Lower leg skin (tissue), 4 donors: ENCODE data around the gene RASSF3. TPM values are rescaled to one million over a fixed set of nuclear protein-coding genes. Genes with fewer than 3 reads are reported as not detected.

ENCODE experiments used
- DNase-seq, 2 donors: peaks; one replicate each; pipeline ENCODE4 v3.0.0-alpha.2; 2019; ENCODE audit warnings: low spot score in 2 of 2
- H3K4me3 ChIP-seq: fragments of 200-600 bp; sonication (generic); 2 replicates; pipeline ENCODE4 v1.5.1; 2017; ENCODE audit warnings: mild to moderate bottlenecking, low read depth; ENCODE audit not compliant: poor library complexity, severe bottlenecking
- CTCF ChIP-seq, 3 donors: fragments of 450-650 bp; IDR thresholded peaks; one replicate each; pipeline ENCODE4 v1.5.1; 2016; ENCODE audit warnings: antibody characterized with exemption in 3 of 3, mild to moderate bottlenecking in 3 of 3, moderate library complexity in 2 of 3
- POLR2A ChIP-seq, 2 donors: fragments of 450-650 bp; IDR thresholded peaks; one replicate each; pipeline ENCODE4 v1.6.1; 2016 to 2017; ENCODE audit warnings: antibody characterized with exemption in 2 of 2, mild to moderate bottlenecking in 1 of 2, moderate library complexity in 1 of 2
- WGBS, 2 donors: methylation state at CpG; one replicate each; pipeline ENCODE4 v1.1.5; 2018; 5-methylcytosine and 5-hydroxymethylcytosine counted together
- intact Hi-C: fragments of 100-400 bp; cut with DNase I; formaldehyde crosslinking; loops from one replicate; pipeline ENCODE4 v1.15.0; 2023; ENCODE audit warnings: low total_unique reads
- total RNA-seq, 4 donors: library from RNA; depleted of rRNA; stranded (reverse); fragments of >200 nt; gene quantifications; one replicate each; pipeline ENCODE4 v1.1.0, GENCODE V29; 2016

Gene RASSF3
- total RNA-seq, 4 donors from 2014 or later = 5.2 to 13.5 (median 7.8) TPM

- intact Hi-C loops = no loop called here
- 94 to 96% methylated on average over 11 of the region's 11 CpGs for WGBS, 2 donors
- no peak for TF ChIP-seq POLR2A (IDR thresholded peaks at IDR 0.05)
- no peak for TF ChIP-seq CTCF (IDR thresholded peaks at IDR 0.05)
- no peak overlapping the region for H3K4me3 ChIP-seq
- DNase-seq = no peak
Measured at GRCh38 chr12:64724201-64724745, 114.0 kb downstream of the RASSF3 start.

DNA sequence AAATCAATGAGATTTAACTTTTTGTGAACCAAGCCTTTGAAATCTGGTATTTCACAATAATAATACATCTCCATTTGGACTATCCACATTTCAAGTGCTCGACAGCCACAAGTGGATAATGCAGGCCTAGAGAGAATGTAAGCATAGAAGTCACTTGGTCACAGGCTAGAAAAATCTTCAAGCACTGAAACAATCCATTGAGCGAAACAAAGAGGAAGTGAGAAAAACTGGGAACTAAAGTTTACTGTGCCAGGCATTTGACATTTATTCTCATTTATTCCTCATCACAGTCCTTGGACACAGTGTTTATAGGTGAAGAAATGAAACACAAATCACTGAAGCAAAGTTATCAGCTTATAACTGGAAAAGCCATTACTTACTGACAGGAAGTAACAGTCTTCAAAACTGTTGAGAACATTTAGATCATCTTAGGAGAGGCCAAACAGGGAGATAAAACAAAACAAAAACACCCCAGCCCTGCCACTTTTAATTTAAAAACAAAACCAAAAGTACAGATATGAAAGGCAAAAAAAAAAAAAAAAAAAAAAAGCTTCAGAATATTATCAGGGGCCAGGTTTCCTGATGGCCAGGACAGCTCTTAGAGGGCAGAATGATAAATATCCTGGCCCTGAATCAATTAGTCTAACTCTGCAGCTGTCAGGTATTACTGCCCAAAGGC, 119.8 kb downstream of the RASSF3 start:
- no peak for DNase-seq
- TF ChIP-seq POLR2A (IDR thresholded peaks at IDR 0.05) (no peak), CTCF (IDR thresholded peaks at IDR 0.05) (no peak)
- intact Hi-C loops = no loop called here
- 72 to 80% methylated on average over 2 of the region's 2 CpGs for WGBS, 2 donors
- H3K4me3 ChIP-seq = no peak overlapping the region

GRCh38 chr12:64730588-64730969, 120.3 kb downstream of the RASSF3 start:
- WGBS, 2 donors = 84 to 89% methylated on average over 2 of the region's 2 CpGs
- intact Hi-C loops = no loop called here
- no peak overlapping the region for H3K4me3 ChIP-seq
- DNase-seq = no peak
- TF ChIP-seq CTCF (IDR thresholded peaks at IDR 0.05) (no peak), POLR2A (IDR thresholded peaks at IDR 0.05) (no peak)

GRCh38 chr12:64731683-64732082, 121.4 kb downstream of the RASSF3 start:
- TF ChIP-seq POLR2A (IDR thresholded peaks at IDR 0.05) (no peak), CTCF (IDR thresholded peaks at IDR 0.05) (no peak)
- no peak overlapping the region for H3K4me3 ChIP-seq
- DNase-seq = no peak
- WGBS, 2 donors = 97 to 99% methylated on average over 4 of the region's 4 CpGs
- intact Hi-C loops = no loop called here

GRCh38 chr12:64733857-64734256, 123.6 kb downstream of the RASSF3 start:
- DNase-seq = peak in 1 of 2 donors; percentile 53
- TF ChIP-seq CTCF (IDR thresholded peaks at IDR 0.05) (no peak), POLR2A (IDR thresholded peaks at IDR 0.05) (no peak)
- 56 to 62% methylated on average over 4 of the region's 4 CpGs for WGBS, 2 donors
- no peak overlapping the region for H3K4me3 ChIP-seq
- intact Hi-C loops = no loop called here

DNA sequence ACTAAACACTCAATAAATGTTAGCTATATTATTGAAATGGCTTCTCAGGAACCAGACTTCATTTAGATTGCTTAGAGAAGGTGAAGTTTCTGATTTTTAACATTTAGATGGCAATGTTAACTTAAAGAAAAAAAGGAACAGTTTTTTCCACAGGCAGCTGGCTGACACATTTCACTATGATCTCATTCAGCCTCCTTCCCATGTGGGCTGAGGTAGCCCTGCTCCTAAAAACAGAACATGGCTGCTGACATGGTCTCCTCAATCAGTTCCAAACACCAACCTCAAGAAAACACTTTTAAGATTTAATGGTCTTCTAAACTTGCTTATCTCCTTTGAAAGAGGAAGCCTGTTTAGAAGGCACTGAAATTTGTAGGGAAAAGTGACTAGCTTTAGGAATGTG, 125.1 kb downstream of the RASSF3 start:
- intact Hi-C loops = no loop called here
- no peak overlapping the region for H3K4me3 ChIP-seq
- no peak for DNase-seq
- TF ChIP-seq CTCF (IDR thresholded peaks at IDR 0.05) (no peak), POLR2A (IDR thresholded peaks at IDR 0.05) (no peak)
